ENCODE results near the gene SNX13.

Gene SNX13

DNA sequence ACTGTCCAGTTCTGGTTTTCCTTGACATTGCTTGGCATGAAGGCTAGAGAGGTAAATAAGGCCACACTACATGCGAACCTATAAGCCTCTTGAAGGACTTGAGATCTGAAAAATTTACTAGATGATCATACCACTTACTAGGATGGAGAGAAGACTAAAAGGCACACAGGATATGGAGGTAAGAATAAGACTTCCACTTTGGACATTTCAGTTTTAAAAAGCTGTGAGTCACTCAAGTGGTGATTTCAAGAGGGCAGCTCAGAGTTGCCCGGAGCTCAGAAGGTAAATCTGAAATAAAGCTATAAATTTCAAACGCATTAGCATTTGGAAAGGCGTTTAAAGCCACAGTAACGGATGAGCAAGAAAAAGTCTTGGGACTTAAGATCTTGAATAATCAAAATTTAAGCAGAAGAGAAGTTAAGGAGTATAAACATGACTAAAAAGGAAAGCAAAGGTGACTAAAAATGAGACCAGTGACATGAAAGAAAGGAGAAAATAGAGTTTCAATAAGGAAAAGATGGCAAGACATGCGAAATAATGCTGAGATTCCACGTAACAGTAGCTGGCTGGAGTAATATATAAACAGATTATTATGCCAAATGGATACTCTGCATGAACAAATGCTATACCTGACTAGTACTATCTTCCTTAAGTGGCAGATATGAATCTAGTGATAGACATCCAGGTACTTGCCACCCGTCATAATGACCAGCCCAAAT, 68.3 kb downstream of the SNX13 start:
- in situ Hi-C loops (cut with MboI; ENCODE audit: low pct_unique_long_range_greater_than_20kb, low sequenced_read_pairs, unreplicated experiment): no loop called here
- TF ChIP-seq CTCF (IDR thresholded peaks at IDR 0.05; ENCODE audit: extremely low read depth, insufficient read depth, missing control alignments): no peak
- DNase-seq (ENCODE audit: low spot score): no peak

DNA sequence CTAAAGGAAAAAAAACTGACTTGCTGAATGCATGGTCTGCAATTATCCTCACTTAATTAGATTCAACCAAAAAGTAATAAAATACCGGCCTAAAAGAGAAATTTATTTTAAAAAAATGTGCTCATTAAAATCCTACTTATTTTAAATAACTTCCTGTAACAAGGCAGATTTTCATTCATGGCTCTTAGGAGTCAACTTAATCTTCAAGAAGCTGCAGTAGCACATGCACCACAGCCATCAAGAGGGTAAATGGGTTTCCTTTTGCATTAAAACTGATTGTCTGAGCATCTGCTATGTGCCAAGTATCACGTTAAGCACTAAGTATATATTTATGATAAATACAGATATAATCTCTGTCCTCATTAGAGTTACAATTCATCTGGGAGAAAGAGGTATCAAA, 69.9 kb downstream of the SNX13 start:
- in situ Hi-C loops (cut with MboI; ENCODE audit: low pct_unique_long_range_greater_than_20kb, low sequenced_read_pairs, unreplicated experiment): no loop called here
- no peak for TF ChIP-seq CTCF (IDR thresholded peaks at IDR 0.05; ENCODE audit: extremely low read depth, insufficient read depth, missing control alignments)
- no peak for DNase-seq (ENCODE audit: low spot score)

DNA sequence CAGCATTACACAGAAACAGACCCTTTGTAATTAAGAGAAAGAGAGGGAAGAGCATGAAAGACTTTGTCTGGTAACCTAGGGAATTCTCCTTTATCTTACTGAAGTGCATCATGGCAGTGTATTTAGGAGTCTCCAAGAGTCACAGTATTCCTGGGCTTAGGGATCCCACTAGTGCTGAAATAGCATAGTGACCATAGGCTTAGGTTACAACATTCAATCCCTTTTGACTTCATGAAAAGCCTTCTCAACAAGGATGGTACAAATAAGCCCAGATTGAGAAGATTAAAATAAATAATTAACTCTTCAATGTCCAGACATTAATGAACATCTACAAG, 76.5 kb downstream of the SNX13 start:
- DNase-seq (ENCODE audit: low spot score): no peak
- in situ Hi-C loops (cut with MboI; ENCODE audit: low pct_unique_long_range_greater_than_20kb, low sequenced_read_pairs, unreplicated experiment): no loop called here
- TF ChIP-seq CTCF (IDR thresholded peaks at IDR 0.05; ENCODE audit: extremely low read depth, insufficient read depth, missing control alignments): no peak

- no peak for DNase-seq (ENCODE audit: low spot score)
- TF ChIP-seq CTCF (IDR thresholded peaks at IDR 0.05; ENCODE audit: extremely low read depth, insufficient read depth, missing control alignments): no peak
- in situ Hi-C loops (cut with MboI; ENCODE audit: low pct_unique_long_range_greater_than_20kb, low sequenced_read_pairs, unreplicated experiment): no loop called here
These were observed 77.0 kb downstream of the SNX13 start for GRCh38 chr7:17863095-17863808.

GRCh38 chr7:17856251-17856650, 84.0 kb downstream of the SNX13 start:
- DNase-seq (ENCODE audit: low spot score): no peak
- in situ Hi-C loops (cut with MboI; ENCODE audit: low pct_unique_long_range_greater_than_20kb, low sequenced_read_pairs, unreplicated experiment): no loop called here

DNA sequence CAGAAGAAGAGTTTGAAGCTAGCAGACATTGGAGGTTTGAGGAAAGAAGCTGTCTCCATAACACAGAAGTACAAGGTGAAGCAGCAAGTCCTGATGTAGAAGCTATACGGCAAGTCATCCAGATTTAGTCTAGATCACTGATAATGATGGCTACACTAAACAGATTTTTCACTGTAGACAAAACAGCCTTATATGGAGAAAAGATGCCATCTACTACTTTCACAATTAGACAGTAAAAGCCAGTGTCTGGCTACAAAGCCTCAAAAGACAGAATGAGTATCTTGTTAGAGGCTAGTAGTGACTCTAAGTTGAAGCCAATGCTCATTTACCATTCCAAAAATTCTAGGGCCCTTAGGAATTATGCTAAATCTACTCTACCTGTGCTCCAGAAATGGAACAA, 85.1 kb downstream of the SNX13 start:
- no peak for TF ChIP-seq CTCF (IDR thresholded peaks at IDR 0.05; ENCODE audit: extremely low read depth, insufficient read depth, missing control alignments)
- DNase-seq (ENCODE audit: low spot score): no peak
- in situ Hi-C loops (cut with MboI; ENCODE audit: low pct_unique_long_range_greater_than_20kb, low sequenced_read_pairs, unreplicated experiment): no loop called here

More at GRCh38 chr7:17856251-17856650, 84.0 kb downstream of the SNX13 start:
- no peak for TF ChIP-seq CTCF (IDR thresholded peaks at IDR 0.05; ENCODE audit: extremely low read depth, insufficient read depth, missing control alignments)

Measured in GM13977 (cell line).